ENCODE measurements around the gene CATSPER2.
"Not testable (repeated sequence)": the region's sequence is repeated elsewhere in the genome, so short reads cannot be mapped to it uniquely, and the experiment has no call there.

DNA sequence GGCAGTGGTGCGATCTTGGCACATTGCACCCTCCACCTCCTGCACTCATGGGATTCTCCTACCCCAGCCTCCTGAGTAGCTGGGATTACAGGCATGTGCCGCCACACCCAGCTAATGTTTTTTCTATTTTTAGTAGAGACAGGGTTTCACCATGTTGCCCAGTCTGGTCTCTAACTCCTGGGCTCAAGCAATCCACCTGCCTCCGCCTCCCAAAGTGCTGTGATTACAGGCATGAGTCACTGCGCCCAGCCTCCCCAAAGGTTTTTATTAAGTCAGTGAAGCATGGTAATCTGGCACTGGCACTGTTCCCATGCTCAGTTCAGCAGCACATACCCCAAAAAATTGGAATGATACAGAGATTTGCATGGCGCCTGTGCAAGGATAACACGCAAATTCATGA, 46.4 kb downstream of the CATSPER2 start:
- TF ChIP-seq POLR2A (IDR thresholded peaks at IDR 0.05; ENCODE audit: low read depth); POLR2AphosphoS5 (IDR thresholded peaks at IDR 0.05); EP300 (IDR thresholded peaks at IDR 0.05): not testable (repeated sequence)
- TF ChIP-seq, protein P1, sequence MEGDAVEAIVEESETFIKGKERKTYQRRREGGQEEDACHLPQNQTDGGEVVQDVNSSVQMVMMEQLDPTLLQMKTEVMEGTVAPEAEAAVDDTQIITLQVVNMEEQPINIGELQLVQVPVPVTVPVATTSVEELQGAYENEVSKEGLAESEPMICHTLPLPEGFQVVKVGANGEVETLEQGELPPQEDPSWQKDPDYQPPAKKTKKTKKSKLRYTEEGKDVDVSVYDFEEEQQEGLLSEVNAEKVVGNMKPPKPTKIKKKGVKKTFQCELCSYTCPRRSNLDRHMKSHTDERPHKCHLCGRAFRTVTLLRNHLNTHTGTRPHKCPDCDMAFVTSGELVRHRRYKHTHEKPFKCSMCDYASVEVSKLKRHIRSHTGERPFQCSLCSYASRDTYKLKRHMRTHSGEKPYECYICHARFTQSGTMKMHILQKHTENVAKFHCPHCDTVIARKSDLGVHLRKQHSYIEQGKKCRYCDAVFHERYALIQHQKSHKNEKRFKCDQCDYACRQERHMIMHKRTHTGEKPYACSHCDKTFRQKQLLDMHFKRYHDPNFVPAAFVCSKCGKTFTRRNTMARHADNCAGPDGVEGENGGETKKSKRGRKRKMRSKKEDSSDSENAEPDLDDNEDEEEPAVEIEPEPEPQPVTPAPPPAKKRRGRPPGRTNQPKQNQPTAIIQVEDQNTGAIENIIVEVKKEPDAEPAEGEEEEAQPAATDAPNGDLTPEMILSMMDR (IDR thresholded peaks at IDR 0.05) = not testable (repeated sequence)

All from esophagus muscularis mucosa (tissue), 4 donors.